ENCODE measurements around the gene SSR1. TPM values are rescaled to one million over a fixed set of nuclear protein-coding genes. Genes with fewer than 3 reads are reported as not detected.
"Not testable (repeated sequence)": the region's sequence is repeated elsewhere in the genome, so short reads cannot be mapped to it uniquely, and the experiment has no call there.

SSR1 gene
- total RNA-seq, 4 donors from 2014 or later, result 12.7 to 68.9 (median 50.3) TPM

DNA sequence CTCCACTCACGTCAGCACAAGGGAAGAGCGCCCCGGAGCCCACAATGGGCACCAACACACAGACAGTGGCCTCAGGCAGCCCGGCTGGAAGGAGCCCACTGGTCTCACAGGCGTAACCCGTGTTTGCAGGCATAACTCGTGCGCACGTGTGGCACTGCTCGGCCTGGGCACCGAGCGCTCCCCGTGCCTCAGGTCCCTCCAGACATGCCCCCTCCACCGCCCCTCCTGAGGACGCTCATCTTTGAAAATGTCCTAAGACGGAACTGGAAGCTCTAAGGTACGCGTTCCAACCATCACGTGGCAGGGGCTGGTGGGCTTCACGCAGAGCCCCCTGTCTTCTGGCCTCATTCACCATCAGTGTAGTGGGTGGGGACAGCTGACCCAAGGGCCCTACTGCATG is 44.6 kb downstream of the SSR1 start:
- intact Hi-C loops (cut with DNase I; ENCODE audit: low total_unique reads), result no loop called here
- 93% methylated on average over 18 of the region's 20 CpGs; no CpG with 5 or more reads in 1 of the 2 donors for WGBS, 2 donors (ENCODE audit: low coverage in 1 of 2)
- in situ Hi-C loops (cut with MboI; ENCODE audit: low pct_ligation_motif_present in 1 of 4, low pct_unique_long_range_greater_than_20kb in 1 of 4, low sequenced_read_pairs in 3 of 4), result no loop called here
- no peak for DNase-seq
- H3K27ac ChIP-seq, result no peak overlapping the region
- no peaks in the 10 kb centered on the region for H3K9me3 ChIP-seq
- H3K36me3 ChIP-seq, result no peaks in the 10 kb centered on the region
- no peaks in the 10 kb centered on the region for H3K4me1 ChIP-seq
- TF ChIP-seq POLR2AphosphoS5 (IDR thresholded peaks at IDR 0.05) (no peak), POLR2A (IDR thresholded peaks at IDR 0.05) (no peak)
- no peak overlapping the region for H3K4me3 ChIP-seq
- no peaks in the 10 kb centered on the region for H3K27me3 ChIP-seq

DNA sequence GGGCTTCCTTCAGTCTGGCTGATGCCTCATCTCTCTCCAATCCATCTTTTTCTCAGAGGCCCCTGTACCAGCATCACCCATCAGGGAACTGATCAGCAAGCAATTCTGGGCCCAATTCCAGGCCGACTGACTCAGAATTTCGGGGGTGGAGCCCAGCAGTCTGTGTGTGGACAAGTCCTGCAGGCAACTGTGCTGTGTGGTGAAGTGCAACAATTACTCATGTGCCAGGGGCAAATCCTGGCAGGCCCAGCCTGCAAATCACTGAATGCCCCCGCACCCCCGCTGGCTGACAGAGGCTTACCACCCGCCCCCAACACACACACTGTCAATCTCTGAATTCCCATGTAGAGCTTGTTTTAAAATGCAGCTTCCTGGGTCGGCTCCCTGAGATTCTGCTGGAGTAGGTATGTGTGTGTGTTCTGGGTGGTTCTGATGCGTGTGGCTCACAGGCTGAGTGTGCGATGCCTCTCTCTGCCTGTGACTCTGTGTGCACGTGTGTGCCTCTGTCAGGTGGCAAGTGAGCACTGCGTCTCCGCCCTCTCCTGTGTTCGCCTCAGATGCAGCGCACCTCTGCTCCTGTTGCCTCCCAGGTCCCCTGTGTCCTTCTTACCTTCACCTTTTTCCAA is 45.4 kb downstream of the SSR1 start:
- in situ Hi-C loops (cut with MboI; ENCODE audit: low pct_ligation_motif_present in 1 of 4, low pct_unique_long_range_greater_than_20kb in 1 of 4, low sequenced_read_pairs in 3 of 4), result no loop called here
- H3K4me1 ChIP-seq, result no peaks in the 10 kb centered on the region
- 64 to 100% methylated on average over 3 to 8 of the region's 13 CpGs for WGBS, 2 donors (ENCODE audit: low coverage in 1 of 2)
- H3K4me3 ChIP-seq, result no peak overlapping the region
- no peak for DNase-seq
- H3K27me3 ChIP-seq, result no peaks in the 10 kb centered on the region
- TF ChIP-seq POLR2AphosphoS5 (IDR thresholded peaks at IDR 0.05), result no peak
- TF ChIP-seq, protein P1, sequence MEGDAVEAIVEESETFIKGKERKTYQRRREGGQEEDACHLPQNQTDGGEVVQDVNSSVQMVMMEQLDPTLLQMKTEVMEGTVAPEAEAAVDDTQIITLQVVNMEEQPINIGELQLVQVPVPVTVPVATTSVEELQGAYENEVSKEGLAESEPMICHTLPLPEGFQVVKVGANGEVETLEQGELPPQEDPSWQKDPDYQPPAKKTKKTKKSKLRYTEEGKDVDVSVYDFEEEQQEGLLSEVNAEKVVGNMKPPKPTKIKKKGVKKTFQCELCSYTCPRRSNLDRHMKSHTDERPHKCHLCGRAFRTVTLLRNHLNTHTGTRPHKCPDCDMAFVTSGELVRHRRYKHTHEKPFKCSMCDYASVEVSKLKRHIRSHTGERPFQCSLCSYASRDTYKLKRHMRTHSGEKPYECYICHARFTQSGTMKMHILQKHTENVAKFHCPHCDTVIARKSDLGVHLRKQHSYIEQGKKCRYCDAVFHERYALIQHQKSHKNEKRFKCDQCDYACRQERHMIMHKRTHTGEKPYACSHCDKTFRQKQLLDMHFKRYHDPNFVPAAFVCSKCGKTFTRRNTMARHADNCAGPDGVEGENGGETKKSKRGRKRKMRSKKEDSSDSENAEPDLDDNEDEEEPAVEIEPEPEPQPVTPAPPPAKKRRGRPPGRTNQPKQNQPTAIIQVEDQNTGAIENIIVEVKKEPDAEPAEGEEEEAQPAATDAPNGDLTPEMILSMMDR (IDR thresholded peaks at IDR 0.05), result no peak
- TF ChIP-seq EP300 (IDR thresholded peaks at IDR 0.05; ENCODE audit: low read depth), result no peak
- no peak for TF ChIP-seq POLR2A (IDR thresholded peaks at IDR 0.05)
- H3K9me3 ChIP-seq, result no peaks in the 10 kb centered on the region
- intact Hi-C loops (cut with DNase I; ENCODE audit: low total_unique reads), result no loop called here
- no peak overlapping the region for H3K27ac ChIP-seq
- H3K36me3 ChIP-seq, result no peaks in the 10 kb centered on the region

DNA sequence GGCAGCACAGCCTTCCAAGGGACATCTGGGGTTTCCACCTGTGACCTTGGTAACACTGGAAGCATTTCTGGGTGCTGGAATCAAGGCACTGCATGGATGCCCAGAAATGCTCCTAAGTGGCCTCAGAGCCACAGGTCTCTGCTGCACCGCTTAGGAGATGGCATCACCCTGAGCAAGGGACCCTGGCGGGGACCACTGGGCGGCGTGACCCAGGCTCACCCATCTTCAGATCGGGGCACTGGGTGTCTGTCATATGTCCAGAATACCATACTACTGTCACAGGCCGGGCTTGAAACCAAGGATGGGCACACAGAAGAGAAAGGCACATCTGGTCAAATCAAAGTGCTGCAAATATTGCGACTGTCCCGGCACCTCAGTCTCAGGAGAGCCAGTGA is 45.9 kb downstream of the SSR1 start:
- Histone ChIP-seq H3K36me3 (no peaks in the 10 kb centered on the region), H3K9me3 (no peaks in the 10 kb centered on the region), H3K27me3 (no peaks in the 10 kb centered on the region), H3K4me3 (no peak overlapping the region), H3K4me1 (peaks cover 0 to 1% (median under 1%) of the 10 kb centered on the region in 4 donors), H3K27ac (no peak overlapping the region)
- intact Hi-C loops (cut with DNase I; ENCODE audit: low total_unique reads), result no loop called here
- TF ChIP-seq POLR2AphosphoS5 (IDR thresholded peaks at IDR 0.05) (no peak), POLR2A (IDR thresholded peaks at IDR 0.05) (no peak)
- 96% methylated on average over 8 of the region's 8 CpGs; no CpG with 5 or more reads in 1 of the 2 donors for WGBS, 2 donors (ENCODE audit: low coverage in 1 of 2)
- DNase-seq, result no peak
- in situ Hi-C loops (cut with MboI; ENCODE audit: low pct_ligation_motif_present in 1 of 4, low pct_unique_long_range_greater_than_20kb in 1 of 4, low sequenced_read_pairs in 3 of 4), result no loop called here

DNA sequence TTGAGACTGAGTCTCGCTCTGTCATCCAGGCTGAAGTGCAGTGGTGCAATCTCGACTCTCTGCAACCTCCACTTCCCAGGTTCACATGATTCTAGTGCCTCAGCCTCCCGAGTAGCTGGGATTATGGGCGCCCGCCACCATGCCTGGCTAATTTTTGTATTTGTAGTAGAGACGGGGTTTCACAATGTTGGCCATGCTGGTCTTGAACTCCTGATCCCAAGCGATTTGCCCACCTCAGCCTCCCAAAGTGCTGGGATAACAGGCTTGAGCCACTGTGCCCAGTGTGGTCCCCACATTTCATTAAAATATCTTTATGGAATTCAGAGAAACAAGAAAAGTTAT is 47.6 kb downstream of the SSR1 start:
- H3K36me3 ChIP-seq; H3K9me3 ChIP-seq; intact Hi-C loops (cut with DNase I; ENCODE audit: low total_unique reads); in situ Hi-C loops (cut with MboI; ENCODE audit: low pct_ligation_motif_present in 1 of 4, low pct_unique_long_range_greater_than_20kb in 1 of 4, low sequenced_read_pairs in 3 of 4); H3K27ac ChIP-seq; H3K4me3 ChIP-seq; DNase-seq; H3K27me3 ChIP-seq: not testable (repeated sequence)
- WGBS, 2 donors (ENCODE audit: low coverage in 1 of 2), result 94 to 96% methylated on average over 7 of the region's 7 CpGs
- peaks cover 0 to 14% (median 10%) of the 10 kb centered on the region in 4 donors for H3K4me1 ChIP-seq

DNA sequence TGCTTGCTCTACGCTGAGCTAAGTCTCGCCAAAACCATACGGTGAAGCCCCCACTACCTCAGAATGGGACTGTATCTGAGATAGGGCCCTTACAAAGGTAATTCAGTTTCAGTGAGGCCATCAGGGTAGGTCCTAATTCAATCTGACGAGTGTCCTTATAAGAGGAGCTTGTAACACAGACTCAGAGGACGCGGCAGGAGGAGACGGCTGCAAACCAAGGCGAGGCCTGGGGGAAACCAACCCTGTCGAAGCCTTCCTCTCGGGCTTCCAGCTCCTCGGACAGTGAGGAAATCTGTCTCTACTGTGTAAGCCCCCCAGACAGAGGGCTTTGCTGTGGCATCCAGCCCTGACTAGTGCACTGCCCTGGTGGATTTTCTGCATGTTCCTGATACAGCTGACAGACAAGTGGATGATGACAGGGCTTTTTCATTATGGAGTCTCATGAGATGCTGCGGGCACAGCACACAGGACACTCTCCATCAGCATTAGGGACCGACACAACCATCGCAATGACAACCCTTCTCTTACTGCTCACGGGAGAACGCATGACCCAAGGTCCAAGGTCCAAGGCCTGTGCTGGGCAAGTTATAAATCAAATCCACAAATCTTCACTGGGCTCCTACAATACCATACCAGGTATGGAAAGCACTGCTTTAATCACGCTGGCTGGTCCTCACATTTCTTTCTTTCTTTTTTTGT is 48.2 kb downstream of the SSR1 start:
- H3K9me3 ChIP-seq, result no peaks in the 10 kb centered on the region
- peaks cover 0 to 15% (median 10%) of the 10 kb centered on the region in 4 donors for H3K4me1 ChIP-seq
- no peak overlapping the region for H3K27ac ChIP-seq
- H3K4me3 ChIP-seq, result no peak overlapping the region
- H3K36me3 ChIP-seq, result no peaks in the 10 kb centered on the region
- in situ Hi-C loops (cut with MboI; ENCODE audit: low pct_ligation_motif_present in 1 of 4, low pct_unique_long_range_greater_than_20kb in 1 of 4, low sequenced_read_pairs in 3 of 4), result no loop called here
- TF ChIP-seq EP300 (IDR thresholded peaks at IDR 0.05; ENCODE audit: low read depth) (no peak), POLR2AphosphoS5 (IDR thresholded peaks at IDR 0.05) (no peak), POLR2A (IDR thresholded peaks at IDR 0.05) (no peak)
- TF ChIP-seq, protein P1 (IDR thresholded peaks at IDR 0.05), result no peak
- no peaks in the 10 kb centered on the region for H3K27me3 ChIP-seq
- 84 to 89% methylated on average over 9 to 17 of the region's 17 CpGs for WGBS, 2 donors (ENCODE audit: low coverage in 1 of 2)
- intact Hi-C loops (cut with DNase I; ENCODE audit: low total_unique reads), result no loop called here
- no peak for DNase-seq

Measured in transverse colon (tissue), 4 donors.